Parietal lobe (tissue), 2 donors: ENCODE measurements around the gene PDPK1. TPM values are rescaled to one million over a fixed set of nuclear protein-coding genes. Genes with fewer than 3 reads are reported as not detected.

ENCODE experiments used
- small RNA-seq: library from RNA; depleted of rRNA; stranded (forward); fragments of <200 nt; gene quantifications from one replicate; pipeline ENCODE3, GENCODE V24; 2014; ENCODE audit warnings: low replicate concordance
- total RNA-seq: library from RNA; depleted of rRNA; stranded (reverse); fragments of >200 nt; gene quantifications from one replicate; pipeline ENCODE4 v1.2.3, GENCODE V29; 2014

Gene PDPK1
- total RNA-seq, result 34.1 TPM

GRCh38 chr16:2537451-2538379 lies at the start of gene PDPK1:
Gene PDPK1 (plus strand): TSS chr16:2538021. CDS start chr16:2538113, 92 bp downstream.

GRCh38 chr16:2513405-2514332 lies 24.2 kb upstream of the PDPK1 start, which contains the start of gene ATP6V0C:
Gene ATP6V0C (plus strand): TSS chr16:2513952. CDS start chr16:2514104, 152 bp downstream.

GRCh38 chr16:2520097-2520783 lies 17.6 kb upstream of the PDPK1 start, which contains the start of gene AMDHD2:
Gene AMDHD2 (plus strand): TSS chr16:2520371. CDS start chr16:2520459, 88 bp downstream.

GRCh38 chr16:2531371-2531695 lies 6.5 kb upstream of the PDPK1 start, which contains the start of gene CEMP1:
Gene CEMP1 (minus strand): TSS chr16:2531408. CDS start chr16:2531073, 335 bp downstream.

Small RNA genes within 50 kb of the gene (small RNA-seq; reads per million reads assigned to genes)
- not detected for gene AC093525.1
- not detected for gene MIR3178

Other genes with a start within 250 kb of the PDPK1 start
- 57.3 TPM for gene ABCA3, start 197.3 kb upstream of the PDPK1 start, total RNA-seq
- 13.5 TPM for gene CCNF, start 108.6 kb upstream of the PDPK1 start, total RNA-seq
- gene TEDC2, start 77.9 kb upstream of the PDPK1 start, total RNA-seq, result 12.2 TPM
- 6.6 TPM for gene NTN3, start 66.7 kb upstream of the PDPK1 start, total RNA-seq
- 31.3 TPM for gene TBC1D24, start 62.9 kb upstream of the PDPK1 start, total RNA-seq
- 23.8 TPM for gene ATP6V0C, start 24.1 kb upstream of the PDPK1 start, total RNA-seq
- gene AMDHD2, start 17.6 kb upstream of the PDPK1 start, total RNA-seq, result 30.4 TPM
- not detected for gene CEMP1, start 6.6 kb upstream of the PDPK1 start, total RNA-seq
- 27.9 TPM for gene KCTD5, start 144.5 kb downstream of the PDPK1 start, total RNA-seq
- gene PRSS27, start 182.2 kb downstream of the PDPK1 start, total RNA-seq, result 6.3 TPM
- 135 TPM for gene SRRM2, start 214.6 kb downstream of the PDPK1 start, total RNA-seq
- gene ELOB, start 239.3 kb downstream of the PDPK1 start, total RNA-seq, result 82.9 TPM
- gene PRSS33, start 249.5 kb downstream of the PDPK1 start, total RNA-seq, result not detected